K562 (cell line): Measurements from ENCODE around the gene NR0B2. TPM values are rescaled to one million over a fixed set of nuclear protein-coding genes. Genes with fewer than 3 reads are reported as not detected.

ENCODE experiments used
- AFF4 ChIP-seq: sonication (generic); formaldehyde crosslinking; IDR thresholded peaks from 2 replicates; pipeline ENCODE4 v1.8.0; 2023; ENCODE audit warnings: mild to moderate bottlenecking, missing genetic modification reagents
- ARID3A ChIP-seq: IDR thresholded peaks from 2 replicates; pipeline ENCODE4 v1.6.1; 2012; ENCODE audit warnings: low read depth, low read length, improper control_type of control experiment, borderline replicate concordance
- CEBPZ ChIP-seq: fragments of 150-350 bp; IDR thresholded peaks from 2 replicates; pipeline ENCODE4 v1.6.1; 2014; ENCODE audit warnings: low read depth, mild to moderate bottlenecking, low read length, borderline replicate concordance
- CXXC5 ChIP-seq: fragments of 250-450 bp; sonication (Bioruptor Pico); IDR thresholded peaks from 2 replicates; pipeline ENCODE4 v1.8.0; 2022; ENCODE audit warnings: inconsistent platforms, mild to moderate bottlenecking, moderate library complexity
- FUS ChIP-seq: fragments of 200-400 bp; formaldehyde crosslinking; optimal IDR thresholded peaks from 2 replicates; pipeline ENCODE3; 2017; ENCODE audit warnings: low read depth, low read length
- IFI16 ChIP-seq: fragments of 250-450 bp; sonication (Bioruptor Pico); IDR thresholded peaks from 2 replicates; pipeline ENCODE4 v2.1.2; 2022; ENCODE audit warnings: mild to moderate bottlenecking, inconsistent platforms
- KLF16 ChIP-seq: IDR thresholded peaks from 2 replicates; pipeline ENCODE4 v1.6.1; 2016; ENCODE audit warnings: antibody characterized with exemption
- MYNN ChIP-seq, 2 experiments: sonication (generic); formaldehyde crosslinking in 1 of 2; IDR thresholded peaks; 2 replicates each; pipeline versions ENCODE4 v1.5.0 to v1.6.1; 2016 to 2020; ENCODE audit warnings: antibody characterized with exemption in 1 of 2, missing genetic modification reagents in 1 of 2
- NEUROD1 ChIP-seq: fragments of 150-350 bp; IDR thresholded peaks from 2 replicates; pipeline ENCODE4 v1.6.1; 2014; ENCODE audit warnings: borderline replicate concordance, low read length, low read depth; ENCODE audit not compliant: partially characterized antibody
- NFIC ChIP-seq: fragments of 450-650 bp; IDR thresholded peaks from 2 replicates; pipeline ENCODE4 v1.6.1; 2017; ENCODE audit warnings: mild to moderate bottlenecking, inconsistent platforms
- PRMT5 ChIP-seq: sonication (generic); formaldehyde crosslinking; IDR thresholded peaks from 2 replicates; pipeline ENCODE4 v1.5.0; 2020; ENCODE audit warnings: missing genetic modification reagents
- RNF2 ChIP-seq: sonication (generic); IDR thresholded peaks from 2 replicates; pipeline ENCODE4 v1.6.1; 2016
- SNIP1 ChIP-seq: fragments of 450-650 bp; IDR thresholded peaks from 2 replicates; pipeline ENCODE4 v1.7.1; 2017; ENCODE audit warnings: low read depth, mild to moderate bottlenecking
- STAT5B ChIP-seq: fragments of 250-450 bp; sonication (Bioruptor Pico); IDR thresholded peaks from 2 replicates; pipeline ENCODE4 v1.8.0; 2021; ENCODE audit warnings: mild to moderate bottlenecking, inconsistent platforms
- TAL1 ChIP-seq: fragments of 450-650 bp; IDR thresholded peaks from 2 replicates; pipeline ENCODE4 v1.6.1; 2016; ENCODE audit warnings: mild to moderate bottlenecking
- ZBTB8A ChIP-seq: fragments of 450-650 bp; IDR thresholded peaks from 2 replicates; pipeline ENCODE4 v1.6.1; 2018; ENCODE audit warnings: mild to moderate bottlenecking, moderate library complexity; ENCODE audit not compliant: partially characterized antibody
- ZNF197 ChIP-seq: fragments of 200-800 bp; sonication (Bioruptor generic); IDR thresholded peaks from 2 replicates; pipeline ENCODE4 v1.6.1; 2016; ENCODE audit warnings: low read depth, missing genetic modification characterization, missing compliant biosample characterization
- polyA plus RNA-seq, 8 experiments: library from polyadenylated mRNA; depleted of rRNA in 4 of 8; stranded (reverse) in 5 of 8; unstranded in 3 of 8; fragments of >200 nt; fragmentation: Nextera tagmentation in 2 of 8; fragmentation: Illumina TruSeq in 1 of 8; extraction: Ambion mirVana in 2 of 8; extraction: Trizol in 1 of 8; gene quantifications; 2 replicates each; pipeline versions ENCODE4 v1.2.1 to v1.2.3, GENCODE V29; 2011 to 2014; ENCODE audit warnings: inconsistent platforms in 1 of 8, missing spikeins in 1 of 8
- total RNA-seq, 7 experiments: library from RNA; depleted of rRNA in 6 of 7; stranded (reverse); fragments of >200 nt in 6 of 7; fragmentation: Illumina TruSeq in 2 of 7; extraction: Trizol in 2 of 7; gene quantifications; 2 replicates each; pipeline versions ENCODE4 v1.2.1 to v1.2.3, GENCODE V29; 2011 to 2021; ENCODE audit warnings: low replicate concordance in 1 of 7

The NR0B2 gene
- total and polyA plus RNA-seq, 9 of the 15 experiments (the other 6 are each of a cell fraction or from before 2014, with no cell fraction given), result not detected

GRCh38 chr1:26921540-26922430, 8.0 kb upstream of the NR0B2 start, which contains the start of gene NUDC (continued):
- TF ChIP-seq ARID3A (no peak), CXXC5 (peak; percentile 96), PRMT5 (CRISPR knock-in tag) (peak; percentile 77; the same call in 1 of the 2 replicates), ZNF197 (CRISPR knock-in tag) (no peak), MYNN (IDR thresholded peaks at IDR 0.05) (no peak), MYNN (CRISPR knock-in tag; IDR thresholded peaks at IDR 0.05) (no peak), TAL1 (no peak), SNIP1 (no peak), AFF4 (CRISPR knock-in tag) (0 out of 2 replicates have a peak, but pooled peaks have one; percentile 29), ZBTB8A (no peak), CEBPZ (peak; percentile 83), NEUROD1 (peak; percentile 82), FUS (no peak), NFIC (peak; percentile 90), RNF2 (peak; percentile 66; the same call in 1 of the 2 replicates), KLF16 (no peak), IFI16 (CRISPR knock-in tag) (no peak), STAT5B (CRISPR knock-in tag) (no peak)
